Naive thymus-derived CD4-positive, alpha-beta T cell (primary cell): Measurements from ENCODE around the gene BAHD1. TPM values are rescaled to one million over a fixed set of nuclear protein-coding genes. Genes with fewer than 3 reads are reported as not detected.

Source experiments
- ATAC-seq: fragments of 150-1000 bp; cut with Tn5 transposase; 2 replicates; pipeline ENCODE4 v1.10.0; 2021; ENCODE audit warnings: mild to moderate bottlenecking, moderate library complexity
- CTCF ChIA-PET: fragments of 350-600 bp; sonication (Branson Sonifier 250); formaldehyde crosslinking; loops from one replicate; lab custom pipeline; 2021; ENCODE audit warnings: antibody characterized with exemption; lab: Charles Lee
- POLR2A ChIA-PET: fragments of 350-600 bp; sonication (Branson Sonifier 250); formaldehyde crosslinking; loops from one replicate; lab custom pipeline; 2021; ENCODE audit warnings: antibody characterized with exemption, inconsistent platforms; lab: Charles Lee
- DNase-seq, 9 donors: peaks; one replicate each; pipeline versions ENCODE4 v3.0.0 to v3.0.0-alpha.2; 2020 to 2022; ENCODE audit warnings: mixed read lengths in 1 of 9
- H3K27ac ChIP-seq: one replicate; pipeline ENCODE4 v1.7.0; 2013; ENCODE audit warnings: mild to moderate bottlenecking, low read depth, low read length, moderate library complexity
- H3K27me3 ChIP-seq, 2 donors: one replicate each; pipeline ENCODE4 v1.7.0; 2013; ENCODE audit warnings: low read length in 2 of 2, mild to moderate bottlenecking in 2 of 2, moderate library complexity in 2 of 2; ENCODE audit not compliant: control insufficient read depth in 2 of 2, insufficient read depth in 2 of 2
- H3K36me3 ChIP-seq, 3 experiments: 1 replicate in 2 of 3; 2 replicates in 1 of 3; pipeline ENCODE4 v1.7.0; 2013; ENCODE audit warnings: low read length in 3 of 3, mild to moderate bottlenecking in 3 of 3, moderate library complexity in 1 of 3; ENCODE audit not compliant: insufficient read depth in 3 of 3, control insufficient read depth in 2 of 3
- H3K4me1 ChIP-seq, 2 donors: one replicate each; pipeline ENCODE4 v1.7.0; 2013; ENCODE audit warnings: low read length in 2 of 2, mild to moderate bottlenecking in 2 of 2, moderate library complexity in 1 of 2; ENCODE audit not compliant: control insufficient read depth in 2 of 2, insufficient read depth in 2 of 2
- H3K4me3 ChIP-seq: 2 replicates; pipeline ENCODE4 v1.7.0; 2013; ENCODE audit warnings: mild to moderate bottlenecking, low read length
- H3K9me3 ChIP-seq, 3 experiments: 1 replicate in 2 of 3; 2 replicates in 1 of 3; pipeline ENCODE4 v1.7.0; 2013; ENCODE audit warnings: low read length in 3 of 3; ENCODE audit not compliant: control insufficient read depth in 2 of 3
- H3K27ac Mint-ChIP-seq, 9 donors: one replicate each; pipeline ENCODE4 v1.8.0; 2020 to 2022; ENCODE audit warnings: mixed read lengths in 9 of 9, mild to moderate bottlenecking in 8 of 9, moderate library complexity in 5 of 9, inconsistent platforms in 2 of 9
- H3K27me3 Mint-ChIP-seq, 5 donors: one replicate each; pipeline ENCODE4 v1.8.0; 2021 to 2022; ENCODE audit warnings: mixed read lengths in 5 of 5, mild to moderate bottlenecking in 1 of 5
- H3K36me3 Mint-ChIP-seq, 5 donors: one replicate each; pipeline ENCODE4 v1.8.0; 2020 to 2022; ENCODE audit warnings: mixed read lengths in 5 of 5, mild to moderate bottlenecking in 3 of 5, inconsistent platforms in 1 of 5
- H3K4me1 Mint-ChIP-seq, 7 donors: one replicate each; pipeline ENCODE4 v1.8.0; 2020 to 2022; ENCODE audit warnings: mixed read lengths in 7 of 7, mild to moderate bottlenecking in 3 of 7, inconsistent platforms in 1 of 7
- H3K4me3 Mint-ChIP-seq, 10 donors: one replicate each; pipeline ENCODE4 v1.8.0; 2020 to 2022; ENCODE audit warnings: mild to moderate bottlenecking in 10 of 10, mixed read lengths in 10 of 10, moderate library complexity in 6 of 10, inconsistent platforms in 2 of 10
- H3K9me3 Mint-ChIP-seq, 11 donors: one replicate each; pipeline ENCODE4 v1.8.0; 2020 to 2022; ENCODE audit warnings: mixed read lengths in 11 of 11, mild to moderate bottlenecking in 4 of 11, inconsistent platforms in 1 of 11, moderate library complexity in 1 of 11
- intact Hi-C, 2 donors: fragments of 100-400 bp; cut with micrococcal nuclease; formaldehyde crosslinking; loops; one replicate each; pipeline ENCODE4 v1.15.1; 2023
- polyA plus RNA-seq, 2 donors: library from polyadenylated mRNA; unstranded; fragments of 300-500 nt; fragmentation: Illumina TruSeq; gene quantifications; one replicate each; pipeline ENCODE4 v1.2.3, GENCODE V29; 2021
- total RNA-seq, 6 experiments: library from RNA in 5 of 6; stranded (reverse) in 5 of 6; gene quantifications; 1 replicate in 5 of 6; 2 replicates in 1 of 6; pipeline ENCODE4 v1.2.3 and lab custom pipeline; 2021 to 2026

Gene BAHD1
- total and polyA plus RNA-seq, 7 experiments from 2014 or later = 2.2 to 48.8 (median 29.6) TPM

DNA sequence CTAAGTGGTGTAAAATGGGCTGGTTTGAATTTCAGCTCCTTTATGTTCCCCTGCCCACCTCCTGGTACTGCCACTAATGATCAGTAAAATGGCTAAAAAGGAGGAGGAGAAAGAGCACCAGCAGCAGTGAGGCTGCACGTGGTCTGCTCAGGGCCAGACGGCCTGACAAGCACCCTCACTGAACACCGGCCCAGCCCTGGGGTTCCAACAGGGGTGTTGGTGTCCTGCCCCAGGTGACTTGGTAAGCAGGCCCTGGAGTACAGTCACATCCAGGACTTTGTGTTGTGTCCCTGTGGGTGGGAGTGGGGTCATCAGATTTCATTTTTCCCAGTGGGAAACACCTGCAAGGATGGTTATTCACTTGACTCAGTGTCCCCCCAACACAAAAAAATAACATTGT lies 5.4 kb downstream of the BAHD1 start:
- intact Hi-C loops = no loop called here
- Mint-ChIP-seq H3K4me3 (no peak overlapping the region), H3K36me3 (peaks cover 0 to 13% (median 0%) of the 10 kb centered on the region in 5 donors), H3K9me3 (no peaks in the 10 kb centered on the region), H3K4me1 (peaks cover 41 to 87% (median 74%) of the 10 kb centered on the region in 7 donors), H3K27ac (peak overlapping the region in 2 of 9 donors; percentile 47 to 48), H3K27me3 (peaks cover 0 to 20% (median 0%) of the 10 kb centered on the region in 5 donors)
- H3K27ac ChIP-seq = no peak overlapping the region
- ATAC-seq (no peak), DNase-seq (no peak)
- POLR2A ChIA-PET = interaction anchor here (0.7 to 1.1 kb wide), 3 partner anchors 9 to 117 kb away, joined by 3 to 4 read pairs (median 3); partner anchors contain the start of gene IVD
- no peaks in the 10 kb centered on the region for H3K9me3 ChIP-seq
- H3K4me1 ChIP-seq = peaks cover 9 to 33% of the 10 kb centered on the region in 2 donors
- H3K4me3 ChIP-seq = no peak overlapping the region
- H3K36me3 ChIP-seq = no peaks in the 10 kb centered on the region
- no peaks in the 10 kb centered on the region for H3K27me3 ChIP-seq
- CTCF ChIA-PET = interaction anchor here (0.6 to 1.2 kb wide), 2 partner anchors 20 to 61 kb away, joined by 3 to 4 read pairs; no protein-coding TSS in a partner anchor

DNA sequence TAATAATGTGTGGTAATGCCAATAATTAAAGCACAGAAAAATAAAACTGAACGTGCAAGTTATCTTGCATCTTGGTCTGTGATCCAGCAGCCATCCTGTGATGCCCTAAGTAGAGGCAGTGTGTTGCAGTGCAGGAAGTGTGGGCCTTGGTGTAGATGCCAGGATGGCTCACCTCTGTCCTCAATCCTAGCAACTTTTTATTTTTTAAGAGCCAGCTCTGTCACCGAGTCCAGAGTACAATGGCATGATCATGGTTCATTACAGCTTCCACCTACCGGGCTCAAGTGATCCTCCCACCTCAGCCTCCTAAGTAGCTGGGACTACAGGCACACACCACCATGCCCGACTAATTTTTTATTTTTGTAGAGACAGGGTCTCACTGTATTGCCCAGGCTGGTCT lies 7.6 kb downstream of the BAHD1 start:
- ChIA-PET CTCF (interaction anchor here (1.7 kb wide), 1 partner anchor 8 kb away, joined by 5 read pairs; the partner anchor contains the start of gene BAHD1), POLR2A (interaction anchor here (7.2 kb wide), 1 partner anchor 7 kb away, joined by 90 read pairs; the partner anchor contains the start of gene BAHD1)
- peaks cover 0 to 9% (median 0%) of the 10 kb centered on the region in 5 donors for H3K36me3 Mint-ChIP-seq
- ATAC-seq (no peak), DNase-seq (no peak)
- H3K4me3 ChIP-seq = no peak overlapping the region
- peaks cover 51 to 97% (median 85%) of the 10 kb centered on the region in 7 donors for H3K4me1 Mint-ChIP-seq
- no peaks in the 10 kb centered on the region for H3K36me3 ChIP-seq
- no peak overlapping the region for H3K27ac ChIP-seq
- intact Hi-C loops = no loop called here
- peaks cover 0 to 7% (median 0%) of the 10 kb centered on the region in 5 donors for H3K27me3 Mint-ChIP-seq
- H3K4me1 ChIP-seq = peaks cover 15 to 43% of the 10 kb centered on the region in 2 donors
- H3K9me3 ChIP-seq = no peaks in the 10 kb centered on the region
- no peaks in the 10 kb centered on the region for H3K27me3 ChIP-seq
- no peaks in the 10 kb centered on the region for H3K9me3 Mint-ChIP-seq
- no peak overlapping the region for H3K4me3 Mint-ChIP-seq
- peak overlapping the region in 3 of 9 donors; percentile 56 to 96 (median 85) for H3K27ac Mint-ChIP-seq

DNA sequence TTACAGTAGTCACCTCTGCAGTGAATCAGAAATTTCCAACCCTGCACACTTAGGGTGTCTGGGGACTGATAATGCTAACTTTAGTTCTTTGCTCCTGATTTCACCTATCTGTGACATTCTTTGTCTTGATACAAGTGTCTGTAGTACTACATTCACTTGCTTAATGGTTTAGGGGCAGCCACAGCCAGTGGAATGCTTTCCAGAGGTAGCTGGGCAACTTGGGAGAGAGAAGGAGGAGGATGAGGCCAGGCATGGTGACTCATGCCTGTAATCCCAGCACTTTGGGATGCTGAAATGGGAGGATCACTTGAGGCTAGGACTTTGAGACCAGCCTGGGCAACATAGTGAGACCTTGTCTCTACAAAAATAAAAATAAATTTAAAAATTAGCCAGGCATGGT lies 8.5 kb downstream of the BAHD1 start:
- no peak for ATAC-seq
- Histone ChIP-seq H3K4me1 (peaks cover 24 to 41% of the 10 kb centered on the region in 2 donors), H3K27ac (no peak overlapping the region), H3K27me3 (no peaks in the 10 kb centered on the region), H3K4me3 (no peak overlapping the region), H3K9me3 (no peaks in the 10 kb centered on the region), H3K36me3 (no peaks in the 10 kb centered on the region)
- POLR2A ChIA-PET = interaction anchor here (1.5 to 7.2 kb wide), 2 partner anchors 8 to 13 kb away, joined by 4 to 90 read pairs; partner anchors contain the start of gene BAHD1
- H3K4me3 Mint-ChIP-seq = peak overlapping the region in 4 of 10 donors; percentile 47 to 58 (median 52)
- peaks cover 0 to 3% (median 0%) of the 10 kb centered on the region in 5 donors for H3K36me3 Mint-ChIP-seq
- H3K4me1 Mint-ChIP-seq = peaks cover 51 to 97% (median 85%) of the 10 kb centered on the region in 7 donors
- CTCF ChIA-PET = interaction anchor here (0.6 to 1.7 kb wide), 3 partner anchors 9 to 126 kb away, joined by 3 to 5 read pairs (median 4); partner anchors contain the start of gene BAHD1
- no peak for DNase-seq
- no peaks in the 10 kb centered on the region for H3K27me3 Mint-ChIP-seq
- peak overlapping the region in 8 of 9 donors; percentile 6 to 96 (median 83) for H3K27ac Mint-ChIP-seq
- no peaks in the 10 kb centered on the region for H3K9me3 Mint-ChIP-seq
- intact Hi-C loops = no loop called here

DNA sequence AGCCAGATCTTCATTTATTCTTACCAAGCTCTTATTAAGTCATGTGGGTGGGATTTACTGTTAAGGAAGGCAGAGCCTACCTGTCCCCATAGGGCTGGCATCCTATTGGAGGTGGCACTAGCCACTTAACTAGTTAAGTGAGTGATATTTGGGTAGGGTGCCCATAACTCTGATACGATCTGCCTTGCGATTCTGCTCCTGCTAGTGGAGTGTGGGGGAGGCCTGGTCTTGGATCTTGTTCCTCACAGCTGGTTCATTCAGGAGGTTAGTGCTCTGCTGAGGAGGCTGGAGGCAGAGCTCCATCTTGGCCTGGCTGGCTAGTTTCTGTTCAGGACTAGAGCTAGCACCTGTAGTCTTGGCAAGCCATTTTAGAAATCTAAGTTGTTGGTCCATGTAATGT lies 9.3 kb downstream of the BAHD1 start:
- ATAC-seq = no peak
- Histone ChIP-seq H3K36me3 (no peaks in the 10 kb centered on the region), H3K27me3 (no peaks in the 10 kb centered on the region), H3K9me3 (no peaks in the 10 kb centered on the region), H3K4me1 (peaks cover 32 to 45% of the 10 kb centered on the region in 2 donors), H3K27ac (no peak overlapping the region), H3K4me3 (no peak overlapping the region)
- H3K36me3 Mint-ChIP-seq = peaks cover 0 to 3% (median 0%) of the 10 kb centered on the region in 5 donors
- H3K9me3 Mint-ChIP-seq = no peaks in the 10 kb centered on the region
- no peak for DNase-seq
- H3K4me1 Mint-ChIP-seq = peaks cover 53 to 97% (median 85%) of the 10 kb centered on the region in 7 donors
- peak overlapping the region in 6 of 10 donors; percentile 18 to 51 (median 33) for H3K4me3 Mint-ChIP-seq
- ChIA-PET POLR2A (interaction anchor here (0.7 to 7.2 kb wide), 6 partner anchors 9 to 119 kb away, joined by 3 to 90 read pairs (median 4); partner anchors contain the start of genes BAHD1 and RPUSD2), CTCF (interaction anchor here (0.7 to 1.9 kb wide), 6 partner anchors 7 to 127 kb away, joined by 3 to 7 read pairs (median 4); partner anchors contain the start of gene BAHD1)
- peak overlapping the region in 8 of 9 donors; percentile 46 to 96 (median 80) for H3K27ac Mint-ChIP-seq
- intact Hi-C loops = loop anchor here in 1 of 2 donors (5.0 kb wide), 1 partner anchor 57 kb away; no protein-coding TSS in a partner anchor
- no peaks in the 10 kb centered on the region for H3K27me3 Mint-ChIP-seq

DNA sequence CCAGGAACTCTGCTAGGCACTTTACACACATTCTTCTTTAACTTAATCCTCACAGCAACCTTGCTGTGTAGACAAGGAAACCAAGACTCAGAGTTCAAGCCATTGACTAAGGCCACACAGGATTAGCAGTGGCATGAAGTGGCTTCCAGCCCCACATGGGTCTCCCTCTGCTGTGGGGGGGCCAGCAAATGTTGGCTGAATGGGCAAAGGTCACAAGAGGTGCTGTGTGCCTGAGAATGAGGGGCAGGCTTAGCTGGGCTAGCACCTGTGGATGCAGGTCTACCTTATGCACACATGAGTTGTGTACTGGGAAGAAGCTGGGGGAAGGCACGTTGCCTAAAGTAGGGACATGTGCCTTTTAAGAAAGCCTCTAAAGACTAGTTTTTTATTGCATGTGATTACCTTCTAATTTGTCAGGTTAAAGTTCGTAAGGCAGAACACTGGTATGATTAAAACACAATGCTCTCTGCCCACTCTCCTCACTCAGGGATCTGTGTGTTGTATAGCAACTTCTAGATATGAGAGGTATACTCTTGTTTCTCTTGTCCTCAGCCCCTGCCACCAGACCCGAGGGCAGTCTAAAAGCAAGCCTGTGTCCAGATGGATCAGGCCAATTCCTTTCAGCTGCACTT lies 10.9 kb downstream of the BAHD1 start:
- Histone ChIP-seq H3K4me1 (peaks cover 38 to 61% of the 10 kb centered on the region in 2 donors), H3K4me3 (no peak overlapping the region), H3K27ac (peak overlapping the region; percentile 63), H3K9me3 (no peaks in the 10 kb centered on the region), H3K36me3 (no peaks in the 10 kb centered on the region), H3K27me3 (no peaks in the 10 kb centered on the region)
- CTCF ChIA-PET = interaction anchor here (0.6 to 1.9 kb wide), 5 partner anchors 8 to 179 kb away, joined by 3 to 8 read pairs (median 3); no protein-coding TSS in a partner anchor
- Mint-ChIP-seq H3K4me1 (peaks cover 63 to 98% (median 89%) of the 10 kb centered on the region in 7 donors), H3K9me3 (no peaks in the 10 kb centered on the region), H3K36me3 (peaks cover 0 to 3% (median 0%) of the 10 kb centered on the region in 5 donors), H3K27me3 (no peaks in the 10 kb centered on the region), H3K27ac (peak overlapping the region; percentile 48 to 97 (median 93)), H3K4me3 (peak overlapping the region; percentile 72 to 95 (median 86))
- POLR2A ChIA-PET = interaction anchor here (1.3 to 7.2 kb wide), 4 partner anchors 10 to 118 kb away, joined by 5 to 90 read pairs (median 11); partner anchors contain the start of genes BAHD1, CHST14 and RPUSD2
- intact Hi-C loops = loop anchor here (1.0 to 5.0 kb wide), 2 partner anchors 9 to 56 kb away; no protein-coding TSS in a partner anchor
- ATAC-seq = no peak
- no peak for DNase-seq
